GM12865 (cell line): ENCODE measurements around the gene WDR17.

Experiments used
- DNase-seq: peaks from one replicate; pipeline ENCODE4 v3.0.0; 2010; ENCODE audit warnings: low read depth
- H3K4me3 ChIP-seq: 2 replicates; pipeline ENCODE4 v1.5.1; 2011; ENCODE audit warnings: mild to moderate bottlenecking, low read depth, low read length, control low read depth
- CTCF ChIP-seq: IDR thresholded peaks from 2 replicates; pipeline ENCODE4 v1.5.1; 2011; ENCODE audit warnings: low read length, control low read depth, low read depth, inconsistent platforms; ENCODE audit not compliant: insufficient read depth; ENCODE audit errors: missing control alignments

WDR17 gene

GRCh38 chr4:176066757-176067156 is 1.1 kb downstream of the WDR17 start:
- no peak for TF ChIP-seq CTCF
- no peak overlapping the region for H3K4me3 ChIP-seq
- DNase-seq = no peak

DNA sequence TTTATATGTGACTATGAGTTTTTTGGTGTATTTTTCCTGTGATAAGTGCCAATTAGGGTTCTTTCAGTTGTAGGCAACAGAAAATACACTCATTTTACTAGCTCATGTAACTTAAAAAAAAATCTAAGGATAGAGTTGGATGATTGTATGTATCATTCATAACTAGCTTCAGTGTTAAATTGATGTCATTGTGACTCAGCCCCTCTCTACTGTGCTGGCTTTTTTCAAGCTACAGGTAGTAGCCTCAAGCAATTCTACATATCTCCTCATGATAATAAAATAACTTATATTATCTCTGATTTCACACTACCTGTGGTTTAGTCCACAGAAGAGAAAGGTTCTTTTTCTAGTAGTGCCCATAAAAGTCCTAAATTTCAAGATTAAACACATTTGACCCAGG is 11.9 kb downstream of the WDR17 start:
- no peak overlapping the region for H3K4me3 ChIP-seq
- DNase-seq = no peak
- TF ChIP-seq CTCF = no peak

GRCh38 chr4:176084769-176085168 is 19.1 kb downstream of the WDR17 start:
- DNase-seq = no peak
- TF ChIP-seq CTCF = no peak
- no peak overlapping the region for H3K4me3 ChIP-seq

GRCh38 chr4:176090115-176090514 is 24.5 kb downstream of the WDR17 start:
- no peak for TF ChIP-seq CTCF
- H3K4me3 ChIP-seq = no peak overlapping the region
- peak; percentile 13 for DNase-seq

- TF ChIP-seq CTCF = no peak
- DNase-seq = no peak
- H3K4me3 ChIP-seq = no peak overlapping the region
These were observed 33.7 kb downstream of the WDR17 start for GRCh38 chr4:176099314-176099713.

DNA sequence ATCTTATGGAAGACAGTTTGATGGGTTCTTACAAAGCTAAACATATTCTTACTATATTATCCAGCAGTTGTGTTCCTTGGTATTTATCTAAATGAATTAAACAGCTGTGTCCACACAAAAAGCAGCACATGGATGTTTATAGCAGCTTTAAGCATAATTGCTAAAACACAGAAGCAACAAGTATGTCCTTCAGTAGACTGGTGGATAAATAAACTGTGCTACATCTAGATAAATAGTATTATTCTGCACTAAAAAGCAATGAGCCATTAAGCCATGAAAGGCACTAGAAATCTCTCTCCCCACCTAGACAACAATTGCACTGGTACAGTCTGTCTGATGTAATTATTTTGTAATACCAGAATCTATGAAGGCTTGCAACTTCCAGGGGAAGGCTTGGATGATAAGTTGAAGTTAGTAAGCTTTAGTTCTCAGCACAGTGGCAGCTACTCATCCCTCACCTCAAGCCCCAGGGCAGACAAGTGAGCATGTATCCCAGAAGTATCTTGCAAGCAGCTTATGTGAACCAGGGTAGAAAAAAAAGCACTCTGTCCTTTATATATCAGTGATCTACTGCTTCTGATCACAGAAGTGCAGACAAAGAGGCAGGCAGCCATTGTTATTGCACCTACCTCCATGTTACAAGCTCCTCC is 36.9 kb downstream of the WDR17 start:
- H3K4me3 ChIP-seq = no peak overlapping the region
- TF ChIP-seq CTCF = no peak
- no peak for DNase-seq

DNA sequence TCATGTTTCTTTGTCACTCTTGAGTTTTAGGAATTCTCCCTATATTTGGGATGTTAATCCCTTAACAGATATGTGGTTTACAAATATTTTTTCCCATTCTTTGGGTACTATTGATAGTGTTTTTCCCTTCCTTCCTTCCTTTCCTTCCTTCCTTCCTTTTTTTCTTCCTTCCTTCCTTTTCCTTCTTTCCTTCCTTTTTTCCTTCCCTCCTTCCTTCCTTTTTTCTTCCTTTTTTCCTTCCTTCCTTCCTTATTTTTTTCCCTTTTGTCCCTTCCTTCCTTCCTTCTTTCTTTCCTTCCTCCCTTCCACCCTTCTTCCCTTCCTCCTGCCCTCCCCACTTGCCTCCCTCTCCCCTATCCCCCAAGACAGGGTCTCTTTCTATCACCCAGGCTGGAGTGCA is 42.1 kb downstream of the WDR17 start:
- TF ChIP-seq CTCF = no peak
- no peak for DNase-seq
- no peak overlapping the region for H3K4me3 ChIP-seq
